ENCODE measurements around the gene RASL10A. TPM values are rescaled to one million over a fixed set of nuclear protein-coding genes. Genes with fewer than 3 reads are reported as not detected.

RASL10A gene
- total RNA-seq, 1 experiment from 2014 or later = 1.1 TPM

- CTCF ChIA-PET = no interaction called here
These were observed 788 bp upstream of the RASL10A start for GRCh38 chr22:29316141-29316828.

GRCh38 chr22:29314537-29315285 is 786 bp downstream of the RASL10A start:
- ChIA-PET CTCF (no interaction called here), POLR2A (no interaction called here)
- no peak overlapping the region for H3K27ac Mint-ChIP-seq (ENCODE audit: unreplicated experiment)
- BruUV-seq (replicated peaks) = no TSS peak
- H3K27me3 Mint-ChIP-seq (ENCODE audit: insufficient read depth, unreplicated experiment) = peaks cover 12% of the 10 kb centered on the region
- H3K36me3 ChIP-seq (ENCODE audit: control insufficient read depth, insufficient read depth, low read length) = 0 out of 2 replicates have a peak, but pooled peaks cover 1% of the 10 kb centered on the region
- H3K4me3 ChIP-seq (ENCODE audit: low read depth, low read length) = peak overlapping the region; percentile 36
- no peaks in the 10 kb centered on the region for H3K9me3 Mint-ChIP-seq (ENCODE audit: unreplicated experiment)
- TF ChIP-seq CTCF (IDR thresholded peaks at IDR 0.05; ENCODE audit: insufficient read depth in 1 of 2, low read depth in 1 of 2, low read length in 1 of 2, severe bottlenecking in 1 of 2, unreplicated experiment in 1 of 2) = no peak
- intact Hi-C loops (cut with micrococcal nuclease; ENCODE audit: unreplicated experiment) = no loop called here
- H3K4me3 Mint-ChIP-seq (ENCODE audit: unreplicated experiment) = peak overlapping the region; percentile 62
- no peaks in the 10 kb centered on the region for H3K9me3 ChIP-seq
- peaks cover 14% of the 10 kb centered on the region for H3K36me3 Mint-ChIP-seq (ENCODE audit: insufficient read depth, unreplicated experiment)
- peak in 1 of 2 experiments; percentile 44 for DNase-seq
- no peaks in the 10 kb centered on the region; the same call in none of the 2 replicates for H3K27me3 ChIP-seq (replicated peaks; ENCODE audit: control insufficient read depth, insufficient read depth, low read length)
- H3K4me1 Mint-ChIP-seq (ENCODE audit: low read depth, unreplicated experiment) = peaks cover 12% of the 10 kb centered on the region
- H3K4me1 ChIP-seq = peaks cover 26% of the 10 kb centered on the region

More at GRCh38 chr22:29316141-29316828, 788 bp upstream of the RASL10A start:
- no peak overlapping the region for H3K4me3 ChIP-seq (ENCODE audit: low read depth, low read length)
- Mint-ChIP-seq H3K27ac (ENCODE audit: unreplicated experiment) (no peak overlapping the region), H3K4me1 (ENCODE audit: low read depth, unreplicated experiment) (peaks cover 12% of the 10 kb centered on the region), H3K4me3 (ENCODE audit: unreplicated experiment) (peak overlapping the region; percentile 23), H3K36me3 (ENCODE audit: insufficient read depth, unreplicated experiment) (peaks cover 14% of the 10 kb centered on the region), H3K9me3 (ENCODE audit: unreplicated experiment) (no peaks in the 10 kb centered on the region), H3K27me3 (ENCODE audit: insufficient read depth, unreplicated experiment) (peaks cover 12% of the 10 kb centered on the region)
- H3K4me1 ChIP-seq = peaks cover 14% of the 10 kb centered on the region
- no peaks in the 10 kb centered on the region for H3K9me3 ChIP-seq
- H3K36me3 ChIP-seq (ENCODE audit: control insufficient read depth, insufficient read depth, low read length) = no peaks in the 10 kb centered on the region
- TF ChIP-seq CTCF (IDR thresholded peaks at IDR 0.05; ENCODE audit: insufficient read depth in 1 of 2, low read depth in 1 of 2, low read length in 1 of 2, severe bottlenecking in 1 of 2, unreplicated experiment in 1 of 2) = no peak
- intact Hi-C loops (cut with micrococcal nuclease; ENCODE audit: unreplicated experiment) = no loop called here
- no peaks in the 10 kb centered on the region; the same call in none of the 2 replicates for H3K27me3 ChIP-seq (replicated peaks; ENCODE audit: control insufficient read depth, insufficient read depth, low read length)
- DNase-seq = no peak
- POLR2A ChIA-PET = no interaction called here
- BruUV-seq (replicated peaks) = no TSS peak

GRCh38 chr22:29313576-29314466 is 1.7 kb downstream of the RASL10A start:
- intact Hi-C loops (cut with micrococcal nuclease; ENCODE audit: unreplicated experiment) = no loop called here
- Histone ChIP-seq H3K36me3 (ENCODE audit: control insufficient read depth, insufficient read depth, low read length) (0 out of 2 replicates have a peak, but pooled peaks cover 1% of the 10 kb centered on the region), H3K4me3 (ENCODE audit: low read depth, low read length) (peak overlapping the region; percentile 36; the same call in 1 of the 2 replicates), H3K9me3 (no peaks in the 10 kb centered on the region), H3K4me1 (peaks cover 35% of the 10 kb centered on the region), H3K27me3 (replicated peaks; ENCODE audit: control insufficient read depth, insufficient read depth, low read length) (no peaks in the 10 kb centered on the region; the same call in none of the 2 replicates)
- Mint-ChIP-seq H3K36me3 (ENCODE audit: insufficient read depth, unreplicated experiment) (peaks cover 14% of the 10 kb centered on the region), H3K27me3 (ENCODE audit: insufficient read depth, unreplicated experiment) (peaks cover 12% of the 10 kb centered on the region), H3K9me3 (ENCODE audit: unreplicated experiment) (no peaks in the 10 kb centered on the region), H3K4me1 (ENCODE audit: low read depth, unreplicated experiment) (peaks cover 12% of the 10 kb centered on the region), H3K27ac (ENCODE audit: unreplicated experiment) (no peak overlapping the region), H3K4me3 (ENCODE audit: unreplicated experiment) (peak overlapping the region; percentile 62)
- CTCF ChIA-PET = no interaction called here
- TF ChIP-seq CTCF (IDR thresholded peaks at IDR 0.05; ENCODE audit: insufficient read depth in 1 of 2, low read depth in 1 of 2, low read length in 1 of 2, severe bottlenecking in 1 of 2, unreplicated experiment in 1 of 2) = no peak
- peak; percentile 34 to 35 for DNase-seq
- POLR2A ChIA-PET = no interaction called here
- no TSS peak for BruUV-seq (replicated peaks)

Data from Caco-2 (cell line).